CD14-positive monocyte (primary cell): Measurements from ENCODE around the gene TTLL4. TPM values are rescaled to one million over a fixed set of nuclear protein-coding genes. Genes with fewer than 3 reads are reported as not detected.

ENCODE experiments used
- DNase-seq, 3 donors: peaks; one replicate each; pipeline ENCODE4 v3.0.0-alpha.2; 2011 to 2022
- H2AFZ ChIP-seq: 2 replicates; pipeline ENCODE4 v1.6.0; 2012; ENCODE audit warnings: mild to moderate bottlenecking, low read depth, low read length, inconsistent platforms; ENCODE audit not compliant: insufficient read depth, poor library complexity, severe bottlenecking
- H3K27ac ChIP-seq, 2 donors: 1 replicate in 1 of 2; 2 replicates in 1 of 2; pipeline ENCODE4 v1.5.1; 2012 to 2013; ENCODE audit warnings: low read length in 2 of 2, control low read depth in 1 of 2, inconsistent platforms in 1 of 2, low read depth in 1 of 2, mild to moderate bottlenecking in 1 of 2
- H3K27me3 ChIP-seq, 2 donors: one replicate each; pipeline versions ENCODE4 v1.6.0 to v1.6.1; 2011 to 2013; ENCODE audit warnings: low read length in 2 of 2; ENCODE audit not compliant: control insufficient read depth in 2 of 2, insufficient read depth in 2 of 2
- H3K36me3 ChIP-seq, 2 donors: replicated peaks in 1 of 2; 1 replicate in 1 of 2; 2 replicates in 1 of 2; pipeline versions ENCODE4 v1.5.1 to v1.6.1; 2012 to 2013; ENCODE audit warnings: low read length in 2 of 2, control low read depth in 1 of 2, inconsistent platforms in 1 of 2, mild to moderate bottlenecking in 1 of 2; ENCODE audit not compliant: insufficient read depth in 2 of 2, control insufficient read depth in 1 of 2
- H3K4me1 ChIP-seq, 2 donors: 1 replicate in 1 of 2; 2 replicates in 1 of 2; pipeline versions ENCODE4 v1.5.1 to v1.6.1; 2012 to 2013; ENCODE audit warnings: low read length in 2 of 2, control low read depth in 1 of 2, inconsistent platforms in 1 of 2, mild to moderate bottlenecking in 1 of 2, moderate library complexity in 1 of 2; ENCODE audit not compliant: insufficient read depth in 2 of 2, control insufficient read depth in 1 of 2
- H3K4me2 ChIP-seq: replicated peaks from 2 replicates; pipeline ENCODE3; 2012; ENCODE audit warnings: low read length, moderate library complexity, mild to moderate bottlenecking; ENCODE audit not compliant: poor library complexity, severe bottlenecking; ENCODE audit errors: extremely low read depth
- H3K4me3 ChIP-seq, 3 experiments: fragments of 200-600 bp in 1 of 3; sonication (generic) in 1 of 3; replicated peaks in 1 of 3; 1 replicate in 2 of 3; 2 replicates in 1 of 3; pipeline ENCODE4 v1.5.1; 2011 to 2013; ENCODE audit warnings: low read length in 3 of 3, mild to moderate bottlenecking in 3 of 3, control low read depth in 2 of 3, low read depth in 2 of 3, inconsistent platforms in 1 of 3, moderate library complexity in 1 of 3
- H3K79me2 ChIP-seq: 2 replicates; pipeline ENCODE4 v1.6.0; 2012; ENCODE audit warnings: mild to moderate bottlenecking, control low read depth, inconsistent platforms, low read length, moderate library complexity; ENCODE audit not compliant: insufficient read depth
- H3K9ac ChIP-seq: 2 replicates; pipeline ENCODE4 v1.6.0; 2017; ENCODE audit warnings: low read length, mild to moderate bottlenecking; ENCODE audit not compliant: insufficient read depth, poor library complexity, severe bottlenecking
- H3K9me3 ChIP-seq, 2 donors: replicated peaks in 1 of 2; 1 replicate in 1 of 2; 2 replicates in 1 of 2; pipeline versions ENCODE4 v1.5.1 to v1.6.1; 2012 to 2013; ENCODE audit warnings: low read length in 2 of 2, control low read depth in 1 of 2; ENCODE audit not compliant: control insufficient read depth in 1 of 2, insufficient read depth in 1 of 2
- H4K20me1 ChIP-seq: 2 replicates; pipeline ENCODE4 v1.6.0; 2012; ENCODE audit warnings: mild to moderate bottlenecking, low read length, control low read depth, moderate library complexity; ENCODE audit not compliant: insufficient read depth
- H3K27ac Mint-ChIP-seq, 7 donors: one replicate each; pipeline ENCODE4 v1.8.0; 2020; ENCODE audit warnings: mild to moderate bottlenecking in 7 of 7, mixed read lengths in 7 of 7, moderate library complexity in 6 of 7, inconsistent platforms in 2 of 7
- H3K27me3 Mint-ChIP-seq, 3 donors: one replicate each; pipeline ENCODE4 v1.8.0; 2021 to 2022; ENCODE audit warnings: low read depth in 3 of 3, mild to moderate bottlenecking in 3 of 3, mixed read lengths in 3 of 3, moderate library complexity in 3 of 3, inconsistent platforms in 1 of 3
- H3K36me3 Mint-ChIP-seq, 2 donors: one replicate each; pipeline ENCODE4 v1.8.0; 2020; ENCODE audit warnings: mixed read lengths in 2 of 2, inconsistent platforms in 1 of 2, mild to moderate bottlenecking in 1 of 2
- H3K4me1 Mint-ChIP-seq: one replicate; pipeline ENCODE4 v1.8.0; 2020; ENCODE audit warnings: mild to moderate bottlenecking, mixed read lengths
- H3K4me3 Mint-ChIP-seq, 2 donors: one replicate each; pipeline ENCODE4 v1.8.0; 2020; ENCODE audit warnings: mild to moderate bottlenecking in 2 of 2, mixed read lengths in 2 of 2, moderate library complexity in 1 of 2
- H3K9me3 Mint-ChIP-seq, 7 donors: one replicate each; pipeline ENCODE4 v1.8.0; 2020 to 2022; ENCODE audit warnings: mixed read lengths in 7 of 7, mild to moderate bottlenecking in 6 of 7, moderate library complexity in 6 of 7, inconsistent platforms in 2 of 7
- WGBS: methylation state at CpG from one replicate; pipeline ENCODE4 v1.1.5; 2013; ENCODE audit warnings: missing lambda C conversion rate; ENCODE audit not compliant: insufficient coverage; 5-methylcytosine and 5-hydroxymethylcytosine counted together
- intact Hi-C, 2 donors: fragments of 100-400 bp; cut with micrococcal nuclease; formaldehyde crosslinking; loops; one replicate each; pipeline versions ENCODE4 v1.15.0 to v1.15.1; 2023
- polyA plus RNA-seq, 3 donors: library from polyadenylated mRNA; depleted of rRNA in 1 of 3; unstranded in 2 of 3; stranded (reverse) in 1 of 3; fragments of 300-500 nt in 2 of 3; fragments of >200 nt in 1 of 3; fragmentation: Illumina TruSeq in 2 of 3; gene quantifications; 1 replicate in 2 of 3; 2 replicates in 1 of 3; pipeline ENCODE4 v1.2.3, GENCODE V29; 2012 to 2021
- TF ChIP-seq, protein P1 (sequence below): fragments of 200-600 bp; IDR thresholded peaks from one replicate; pipeline ENCODE4 v1.8.0; 2022; ENCODE audit warnings: antibody characterized with exemption, mild to moderate bottlenecking

Gene TTLL4
- polyA plus RNA-seq, 3 donors, result 13.5 to 90.2 (median 16.3) TPM

DNA sequence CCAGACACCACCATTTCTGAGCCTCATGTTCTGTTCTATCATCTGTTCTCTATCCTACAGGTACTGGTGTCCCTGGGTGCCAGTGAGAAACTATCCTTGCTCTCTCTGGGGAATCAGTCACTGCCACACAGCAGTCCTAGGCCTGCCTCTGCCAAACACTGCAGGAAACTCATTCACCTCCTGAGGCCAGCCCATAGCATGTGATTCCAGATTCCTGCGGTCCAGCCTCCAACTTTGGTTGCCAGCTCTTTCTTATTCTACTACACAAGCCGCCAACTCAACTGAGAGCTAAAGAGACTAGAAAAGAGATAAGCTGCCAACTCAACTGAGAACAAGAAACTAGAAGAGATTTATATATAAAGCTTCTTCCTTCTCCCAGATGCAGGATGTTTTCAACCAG lies 8.8 kb upstream of the TTLL4 start:
- H4K20me1 ChIP-seq, result no peaks in the 10 kb centered on the region
- H3K4me3 Mint-ChIP-seq, result no peak overlapping the region
- no peak overlapping the region for H3K27ac Mint-ChIP-seq
- no peak overlapping the region for H3K4me2 ChIP-seq
- intact Hi-C loops, result no loop called here
- no peaks in the 10 kb centered on the region for H3K9me3 Mint-ChIP-seq
- peaks cover 0 to 4% (median 1%) of the 10 kb centered on the region in 3 donors for H3K27me3 Mint-ChIP-seq
- peaks cover 9% of the 10 kb centered on the region for H3K4me1 Mint-ChIP-seq
- H3K9me3 ChIP-seq, result no peaks in the 10 kb centered on the region
- no peak overlapping the region for H3K4me3 ChIP-seq
- no peak overlapping the region for H2AFZ ChIP-seq
- no peak overlapping the region for H3K27ac ChIP-seq
- peaks cover 4 to 5% of the 10 kb centered on the region in 2 donors for H3K36me3 Mint-ChIP-seq
- H3K9ac ChIP-seq, result no peak overlapping the region
- no peak for DNase-seq
- H3K36me3 ChIP-seq, result no peaks in the 10 kb centered on the region
- no peaks in the 10 kb centered on the region for H3K27me3 ChIP-seq
- TF ChIP-seq, protein P1, sequence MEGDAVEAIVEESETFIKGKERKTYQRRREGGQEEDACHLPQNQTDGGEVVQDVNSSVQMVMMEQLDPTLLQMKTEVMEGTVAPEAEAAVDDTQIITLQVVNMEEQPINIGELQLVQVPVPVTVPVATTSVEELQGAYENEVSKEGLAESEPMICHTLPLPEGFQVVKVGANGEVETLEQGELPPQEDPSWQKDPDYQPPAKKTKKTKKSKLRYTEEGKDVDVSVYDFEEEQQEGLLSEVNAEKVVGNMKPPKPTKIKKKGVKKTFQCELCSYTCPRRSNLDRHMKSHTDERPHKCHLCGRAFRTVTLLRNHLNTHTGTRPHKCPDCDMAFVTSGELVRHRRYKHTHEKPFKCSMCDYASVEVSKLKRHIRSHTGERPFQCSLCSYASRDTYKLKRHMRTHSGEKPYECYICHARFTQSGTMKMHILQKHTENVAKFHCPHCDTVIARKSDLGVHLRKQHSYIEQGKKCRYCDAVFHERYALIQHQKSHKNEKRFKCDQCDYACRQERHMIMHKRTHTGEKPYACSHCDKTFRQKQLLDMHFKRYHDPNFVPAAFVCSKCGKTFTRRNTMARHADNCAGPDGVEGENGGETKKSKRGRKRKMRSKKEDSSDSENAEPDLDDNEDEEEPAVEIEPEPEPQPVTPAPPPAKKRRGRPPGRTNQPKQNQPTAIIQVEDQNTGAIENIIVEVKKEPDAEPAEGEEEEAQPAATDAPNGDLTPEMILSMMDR, result no peak
- peaks cover 6 to 8% of the 10 kb centered on the region in 2 donors for H3K4me1 ChIP-seq
- no peaks in the 10 kb centered on the region for H3K79me2 ChIP-seq
- WGBS, result 78% methylated on average over 1 of the region's 2 CpGs

DNA sequence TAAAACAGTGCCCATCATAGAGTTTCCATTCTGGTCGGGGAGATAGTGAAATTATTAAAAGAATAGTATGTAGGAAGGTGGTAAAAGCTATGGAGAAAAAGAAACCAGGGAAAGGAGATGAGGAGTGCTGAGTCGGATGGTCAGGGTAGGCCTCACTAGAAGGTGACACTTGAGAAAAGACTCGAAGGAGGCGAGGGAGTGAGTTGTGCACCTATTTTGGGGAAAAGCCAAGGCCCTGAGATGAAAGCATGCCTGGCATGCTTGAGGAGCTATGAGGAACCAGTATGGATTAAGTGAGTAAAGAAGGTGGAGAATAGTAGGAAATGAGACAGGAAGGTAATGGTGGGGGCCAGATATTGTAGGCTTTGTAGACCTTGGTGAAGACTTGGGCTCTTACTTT lies 7.3 kb upstream of the TTLL4 start:
- H3K27ac ChIP-seq, result no peak overlapping the region
- H3K79me2 ChIP-seq, result no peaks in the 10 kb centered on the region
- no peak overlapping the region for H3K4me3 ChIP-seq
- peaks cover 3 to 5% of the 10 kb centered on the region in 2 donors for H3K36me3 Mint-ChIP-seq
- no peaks in the 10 kb centered on the region for H4K20me1 ChIP-seq
- H3K9me3 Mint-ChIP-seq, result peaks cover 0 to 3% (median 0%) of the 10 kb centered on the region in 7 donors
- intact Hi-C loops, result no loop called here
- peaks cover 0 to 7% (median 1%) of the 10 kb centered on the region in 3 donors for H3K27me3 Mint-ChIP-seq
- H3K27ac Mint-ChIP-seq, result no peak overlapping the region
- H3K36me3 ChIP-seq, result no peaks in the 10 kb centered on the region
- peaks cover 6 to 8% of the 10 kb centered on the region in 2 donors for H3K4me1 ChIP-seq
- no peak overlapping the region for H2AFZ ChIP-seq
- 86% methylated on average over 4 of the region's 4 CpGs for WGBS
- TF ChIP-seq, protein P1, result no peak
- H3K27me3 ChIP-seq, result no peaks in the 10 kb centered on the region
- H3K9ac ChIP-seq, result no peak overlapping the region
- DNase-seq, result no peak
- no peaks in the 10 kb centered on the region for H3K9me3 ChIP-seq
- no peak overlapping the region for H3K4me2 ChIP-seq
- peaks cover 9% of the 10 kb centered on the region for H3K4me1 Mint-ChIP-seq
- no peak overlapping the region for H3K4me3 Mint-ChIP-seq
